Measurements from ENCODE around the gene ETS1.

- TF ChIP-seq POLR2AphosphoS2 (conservative IDR thresholded peaks at IDR 0.05; ENCODE audit: low read length) (no peak), BHLHE40 (IDR thresholded peaks at IDR 0.05; ENCODE audit: low read depth, low read length) (no peak), POLR2A (IDR thresholded peaks at IDR 0.05; ENCODE audit: low read length) (no peak), CTCF (IDR thresholded peaks at IDR 0.05) (no peak), EP300 (IDR thresholded peaks at IDR 0.05) (no peak), JUNB (IDR thresholded peaks at IDR 0.05) (no peak), REST (IDR thresholded peaks at IDR 0.05) (no peak), HOXB5 (CRISPR knock-in tag; IDR thresholded peaks at IDR 0.05) (no peak), USF2 (IDR thresholded peaks at IDR 0.05) (no peak), MYC (IDR thresholded peaks at IDR 0.05; ENCODE audit: borderline replicate concordance, low read length) (no peak), HMGXB4 (CRISPR knock-in tag; IDR thresholded peaks at IDR 0.05; ENCODE audit: borderline replicate concordance) (no peak), FOSL2 (IDR thresholded peaks at IDR 0.05) (no peak), FOSL2 (CRISPR knock-in tag; IDR thresholded peaks at IDR 0.05) (no peak), HDAC2 (IDR thresholded peaks at IDR 0.05) (no peak), CBX2 (IDR thresholded peaks at IDR 0.05; ENCODE audit: borderline replicate concordance, low read depth) (no peak)
These were observed 93.8 kb downstream of the ETS1 start for GRCh38 chr11:128493570-128493965.

Data from A549 (cell line).